Measurements from ENCODE around the gene CCDC117.
"Not testable (repeated sequence)": the region's sequence is repeated elsewhere in the genome, so short reads cannot be mapped to it uniquely, and the experiment has no call there.

CCDC117 gene

DNA sequence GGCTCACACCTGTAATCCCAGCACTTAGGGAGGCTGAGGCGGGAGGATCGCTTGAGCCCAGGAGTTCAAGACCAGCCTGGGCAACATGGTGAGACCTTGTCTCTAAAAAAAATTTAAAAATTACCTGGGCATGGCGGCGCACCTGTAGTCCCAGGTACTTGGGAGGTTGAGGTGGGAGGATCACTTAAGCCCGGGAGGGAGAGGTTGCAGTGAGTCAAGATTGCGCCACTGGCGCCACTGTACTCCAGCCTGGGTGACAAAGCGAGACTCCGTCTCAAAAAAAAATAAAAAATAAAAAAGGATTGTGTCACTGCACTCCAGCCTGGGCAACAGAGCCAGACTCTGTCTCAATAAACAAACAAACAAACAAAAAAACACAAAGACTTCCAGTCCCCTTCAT lies 52.0 kb downstream of the CCDC117 start:
- not testable (repeated sequence) for H3K4me3 Mint-ChIP-seq, H3K27me3 Mint-ChIP-seq, H3K27ac Mint-ChIP-seq, H3K9me3 Mint-ChIP-seq, DNase-seq
- H3K36me3 Mint-ChIP-seq (ENCODE audit: low read depth): peaks cover 20% of the 10 kb centered on the region
- peaks cover 48% of the 10 kb centered on the region for H3K4me1 Mint-ChIP-seq (ENCODE audit: low read depth)

DNA sequence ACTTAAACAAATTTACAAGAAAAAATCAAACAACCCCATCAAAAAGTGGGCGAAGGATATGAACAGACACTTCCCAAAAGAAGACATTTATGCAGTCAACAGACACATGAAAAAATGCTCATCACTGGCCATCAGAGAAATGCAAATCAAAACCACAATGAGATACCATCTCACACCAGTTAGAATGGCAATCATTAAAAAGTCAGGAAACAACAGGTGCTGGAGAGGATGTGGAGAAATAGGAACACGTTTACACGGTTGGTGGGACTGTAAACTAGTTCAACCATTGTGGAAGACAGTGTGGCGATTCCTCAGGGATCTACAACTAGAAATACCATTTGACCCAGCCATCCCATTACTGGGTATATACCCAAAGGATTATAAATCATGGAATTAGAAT lies 53.9 kb downstream of the CCDC117 start:
- H3K36me3 Mint-ChIP-seq (ENCODE audit: low read depth): peaks cover 21% of the 10 kb centered on the region
- not testable (repeated sequence) for H3K27me3 Mint-ChIP-seq, DNase-seq, H3K9me3 Mint-ChIP-seq, H3K4me3 Mint-ChIP-seq, H3K27ac Mint-ChIP-seq
- H3K4me1 Mint-ChIP-seq (ENCODE audit: low read depth): peaks cover 39% of the 10 kb centered on the region

DNA sequence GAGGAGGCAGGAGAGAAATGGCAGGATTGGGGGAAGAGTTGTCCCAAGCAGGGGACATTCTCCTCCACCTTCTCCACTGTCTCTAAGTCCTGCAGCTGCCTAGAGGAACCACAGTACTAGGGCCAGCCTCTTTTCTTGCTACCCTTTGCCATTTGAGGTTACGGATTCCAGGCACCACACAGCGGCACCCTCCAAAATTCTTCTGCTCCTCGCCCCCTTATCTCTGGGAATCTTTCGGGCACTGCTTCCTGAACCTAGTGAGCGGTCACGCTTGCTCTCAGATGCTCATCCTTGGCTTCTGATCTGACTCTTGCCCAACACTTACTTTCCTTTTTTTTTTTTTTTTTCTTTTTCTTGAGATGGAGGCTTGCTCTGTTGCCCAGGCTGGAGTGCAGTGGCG lies 54.4 kb downstream of the CCDC117 start:
- Mint-ChIP-seq H3K36me3 (ENCODE audit: low read depth) (peaks cover 20% of the 10 kb centered on the region), H3K27me3 (no peaks in the 10 kb centered on the region), H3K27ac (no peak overlapping the region), H3K9me3 (no peaks in the 10 kb centered on the region), H3K4me1 (ENCODE audit: low read depth) (peaks cover 34% of the 10 kb centered on the region), H3K4me3 (no peak overlapping the region)
- no peak for DNase-seq

DNA sequence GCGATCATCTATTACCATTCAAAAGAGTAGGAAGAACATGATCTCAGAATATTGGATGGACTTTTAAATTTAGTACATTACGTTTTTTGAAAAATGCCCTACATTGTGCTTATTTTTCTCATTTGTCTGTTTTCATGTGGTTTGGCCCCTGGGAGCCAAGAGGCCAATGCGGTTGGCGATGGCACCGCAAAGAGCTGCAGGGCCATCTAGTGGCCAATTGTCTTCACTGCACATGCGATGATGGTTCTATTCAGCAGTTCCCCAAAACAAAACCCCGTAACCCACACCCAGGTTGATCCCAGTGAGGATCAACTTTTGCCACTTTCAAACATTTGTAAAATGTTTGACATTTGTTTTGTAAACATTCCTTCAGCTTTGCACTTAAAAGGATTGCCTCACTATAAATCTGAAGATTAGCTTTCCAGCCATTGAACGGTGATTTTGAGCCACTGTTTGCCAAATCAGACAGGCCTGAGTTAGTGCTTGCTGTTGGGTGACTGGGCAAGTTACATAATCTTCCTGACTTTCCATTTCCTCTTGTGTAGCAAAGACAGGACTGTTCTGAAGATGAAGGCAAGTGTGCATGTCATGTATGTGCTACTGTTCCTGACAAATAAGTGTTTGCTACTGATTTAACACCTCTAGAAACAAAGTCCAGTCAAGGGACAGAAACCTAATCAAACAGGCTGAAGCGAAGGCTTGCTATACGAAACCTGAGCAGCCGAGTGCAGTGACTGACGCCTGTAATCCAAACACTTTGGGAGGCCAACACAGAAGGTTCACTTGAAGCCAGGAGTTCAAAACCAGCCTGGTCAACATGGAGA lies 57.1 kb downstream of the CCDC117 start:
- DNase-seq: peak; percentile 79
- Mint-ChIP-seq H3K36me3 (ENCODE audit: low read depth) (peaks cover 19% of the 10 kb centered on the region), H3K4me3 (no peak overlapping the region), H3K4me1 (ENCODE audit: low read depth) (peaks cover 23% of the 10 kb centered on the region), H3K27me3 (no peaks in the 10 kb centered on the region), H3K27ac (no peak overlapping the region), H3K9me3 (no peaks in the 10 kb centered on the region)

DNA sequence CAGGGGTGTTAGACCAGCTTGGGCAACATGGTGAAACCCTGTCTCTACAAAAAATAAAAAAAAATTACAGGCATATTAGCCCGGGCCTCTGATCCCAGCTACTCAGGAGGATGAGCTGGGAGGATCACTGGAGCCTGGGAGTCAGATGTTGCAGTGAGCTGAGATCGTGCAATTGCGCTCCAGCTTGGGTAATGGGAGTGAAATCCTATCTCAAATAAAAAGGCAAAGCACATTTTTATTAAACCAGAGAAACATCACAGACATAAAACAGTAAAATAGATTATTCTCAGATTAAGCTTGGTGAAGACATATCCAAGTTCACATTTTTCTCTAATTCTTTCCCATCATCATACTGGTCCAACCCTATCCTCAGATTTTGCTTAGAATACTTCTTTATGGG lies 57.9 kb downstream of the CCDC117 start:
- H3K4me3 Mint-ChIP-seq: no peak overlapping the region
- peaks cover 19% of the 10 kb centered on the region for H3K4me1 Mint-ChIP-seq (ENCODE audit: low read depth)
- H3K36me3 Mint-ChIP-seq (ENCODE audit: low read depth): peaks cover 18% of the 10 kb centered on the region
- H3K27ac Mint-ChIP-seq: no peak overlapping the region
- no peaks in the 10 kb centered on the region for H3K27me3 Mint-ChIP-seq
- DNase-seq: no peak
- H3K9me3 Mint-ChIP-seq: no peaks in the 10 kb centered on the region

DNA sequence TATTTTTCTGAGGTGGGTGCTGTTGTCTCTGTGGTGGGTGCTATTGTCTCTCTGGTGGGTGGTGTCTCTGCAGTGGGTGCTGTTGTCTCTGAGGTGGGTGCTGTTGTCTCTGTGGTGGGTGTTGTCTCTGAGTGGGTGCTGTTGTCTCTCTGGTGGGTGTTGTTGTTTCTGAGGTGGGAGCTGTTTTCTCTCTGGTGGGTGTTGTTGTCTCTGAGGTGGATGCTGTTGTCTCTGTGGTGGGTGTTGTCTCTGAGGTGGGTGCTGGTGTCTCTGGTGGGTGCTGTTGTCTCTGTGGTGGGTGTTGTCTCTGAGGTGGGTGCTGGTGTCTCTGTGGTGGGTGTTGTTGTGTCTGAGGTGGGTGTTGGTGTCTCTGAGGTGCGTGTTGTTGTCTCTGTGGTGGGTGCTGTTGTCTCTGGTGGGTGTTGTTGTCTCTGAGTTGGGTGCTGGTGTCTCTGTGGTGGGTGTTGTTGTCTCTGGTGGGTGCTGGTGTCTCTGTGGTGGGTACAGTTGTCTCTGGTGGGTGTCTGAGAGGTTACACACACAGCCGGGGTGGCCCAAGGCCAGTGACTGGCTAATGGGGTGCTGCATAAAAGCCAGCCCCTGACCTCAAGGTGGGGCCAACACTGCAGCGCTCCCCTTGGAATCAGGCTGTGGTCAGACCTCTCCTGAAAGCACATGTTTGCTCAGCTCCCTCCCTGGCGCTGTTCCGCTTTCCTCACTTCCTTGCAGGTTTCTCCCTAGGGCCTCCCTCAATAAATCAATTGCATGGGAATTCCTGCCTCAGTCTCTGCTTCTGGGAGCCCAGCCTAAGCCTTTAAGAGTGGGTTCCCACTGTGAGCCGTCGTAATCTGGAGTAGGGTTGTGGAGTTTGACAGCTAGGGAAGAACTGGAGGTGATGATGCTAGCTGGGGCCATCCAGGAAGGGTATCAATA lies 58.9 kb downstream of the CCDC117 start:
- Mint-ChIP-seq H3K9me3 (no peaks in the 10 kb centered on the region), H3K27ac (no peak overlapping the region), H3K4me3 (no peak overlapping the region)

DNA sequence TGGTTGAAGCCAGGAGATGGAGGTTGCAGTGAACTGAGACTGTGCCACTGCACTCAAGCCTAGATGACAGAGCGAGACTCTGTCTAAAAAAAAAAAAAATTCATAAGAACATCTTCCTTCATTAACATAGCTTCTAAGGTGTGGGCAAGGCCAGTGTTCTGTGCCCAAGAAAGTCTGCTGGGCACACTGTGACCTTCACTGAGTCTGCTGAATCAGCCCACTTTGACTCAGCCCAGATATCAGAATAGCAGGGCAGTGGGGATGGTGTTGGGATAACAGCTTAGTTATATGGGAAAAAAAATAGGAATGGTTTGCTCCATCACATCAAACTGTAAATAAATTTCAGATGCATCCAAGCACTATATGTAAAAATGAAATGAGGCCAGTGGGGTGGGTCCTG lies 60.2 kb downstream of the CCDC117 start:
- H3K27me3 Mint-ChIP-seq: no peaks in the 10 kb centered on the region
- H3K27ac Mint-ChIP-seq: no peak overlapping the region
- peaks cover 13% of the 10 kb centered on the region for H3K36me3 Mint-ChIP-seq (ENCODE audit: low read depth)
- no peaks in the 10 kb centered on the region for H3K9me3 Mint-ChIP-seq
- peaks cover 17% of the 10 kb centered on the region for H3K4me1 Mint-ChIP-seq (ENCODE audit: low read depth)
- H3K4me3 Mint-ChIP-seq: no peak overlapping the region
- DNase-seq: no peak

More for the DNA sequence above, 58.9 kb downstream of the CCDC117 start:
- Mint-ChIP-seq H3K4me1 (ENCODE audit: low read depth) (peaks cover 17% of the 10 kb centered on the region), H3K27me3 (no peaks in the 10 kb centered on the region), H3K36me3 (ENCODE audit: low read depth) (peaks cover 16% of the 10 kb centered on the region)
- no peak for DNase-seq

DNA sequence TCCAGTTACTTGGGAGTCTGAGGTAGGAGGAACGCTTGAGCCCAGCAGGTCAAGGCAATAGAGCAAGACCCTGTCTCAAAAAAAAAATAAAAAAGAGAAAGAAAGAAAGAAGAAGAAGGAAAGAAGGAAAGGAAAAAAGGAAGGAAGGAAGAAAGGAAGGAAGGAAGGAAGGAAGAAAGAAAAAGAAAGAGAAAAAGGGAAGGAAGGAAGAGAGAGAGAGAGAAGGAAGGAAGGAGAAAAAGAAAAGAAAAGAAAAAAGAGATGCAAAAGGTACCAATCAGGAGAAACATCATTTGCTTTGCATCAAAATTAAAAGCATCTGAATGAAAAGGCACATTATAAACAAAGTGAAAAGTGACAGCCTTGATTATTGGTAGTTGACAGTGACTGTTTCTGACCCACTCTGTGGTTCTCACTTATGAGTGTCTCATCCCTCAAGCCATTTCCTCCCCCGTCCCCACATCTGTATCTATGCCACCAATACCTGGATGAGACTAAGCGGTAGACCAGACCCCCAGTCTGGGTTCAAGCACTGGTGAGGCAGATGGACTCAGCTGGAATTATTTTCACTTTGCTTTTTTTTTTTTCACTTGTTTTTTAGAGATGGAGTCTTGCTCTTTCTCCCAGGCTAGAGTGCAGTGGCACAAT lies 60.9 kb downstream of the CCDC117 start:
- Mint-ChIP-seq H3K36me3 (ENCODE audit: low read depth) (peaks cover 12% of the 10 kb centered on the region), H3K27ac (no peak overlapping the region), H3K9me3 (no peaks in the 10 kb centered on the region), H3K27me3 (no peaks in the 10 kb centered on the region), H3K4me1 (ENCODE audit: low read depth) (peaks cover 14% of the 10 kb centered on the region), H3K4me3 (no peak overlapping the region)
- no peak for DNase-seq

DNA sequence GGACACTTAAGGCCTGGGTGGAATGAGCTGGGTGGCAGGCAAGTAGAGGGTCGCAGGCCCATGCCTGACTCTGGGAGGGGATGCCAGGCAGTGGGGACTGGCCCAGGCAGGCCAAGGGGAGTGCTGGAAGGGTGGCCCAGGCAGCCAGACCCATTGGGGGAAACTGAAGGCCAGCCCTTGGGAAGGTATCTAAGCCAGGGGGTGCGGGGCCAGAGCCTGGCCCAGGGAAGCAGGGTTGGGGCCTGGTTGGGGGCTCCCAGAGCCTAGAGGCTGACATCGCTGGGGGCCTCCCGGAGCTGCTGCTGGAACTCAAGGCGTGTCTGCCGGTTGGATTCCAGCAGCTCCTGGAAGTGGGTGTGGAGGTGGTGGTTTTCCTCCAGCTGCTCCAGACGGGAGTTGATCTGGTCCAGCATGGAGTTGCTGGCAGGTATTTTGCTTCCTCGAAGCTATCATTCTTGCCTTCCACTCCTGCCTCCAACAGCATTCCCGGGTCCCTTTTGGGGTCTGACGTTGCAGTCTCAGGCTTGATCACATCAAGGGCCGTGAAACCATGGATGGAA lies 63.2 kb downstream of the CCDC117 start:
- no peak for DNase-seq
- no peak overlapping the region for H3K27ac Mint-ChIP-seq
- peaks cover 9% of the 10 kb centered on the region for H3K36me3 Mint-ChIP-seq (ENCODE audit: low read depth)
- no peaks in the 10 kb centered on the region for H3K27me3 Mint-ChIP-seq
- peaks cover 6% of the 10 kb centered on the region for H3K4me1 Mint-ChIP-seq (ENCODE audit: low read depth)
- H3K9me3 Mint-ChIP-seq: no peaks in the 10 kb centered on the region
- no peak overlapping the region for H3K4me3 Mint-ChIP-seq

DNA sequence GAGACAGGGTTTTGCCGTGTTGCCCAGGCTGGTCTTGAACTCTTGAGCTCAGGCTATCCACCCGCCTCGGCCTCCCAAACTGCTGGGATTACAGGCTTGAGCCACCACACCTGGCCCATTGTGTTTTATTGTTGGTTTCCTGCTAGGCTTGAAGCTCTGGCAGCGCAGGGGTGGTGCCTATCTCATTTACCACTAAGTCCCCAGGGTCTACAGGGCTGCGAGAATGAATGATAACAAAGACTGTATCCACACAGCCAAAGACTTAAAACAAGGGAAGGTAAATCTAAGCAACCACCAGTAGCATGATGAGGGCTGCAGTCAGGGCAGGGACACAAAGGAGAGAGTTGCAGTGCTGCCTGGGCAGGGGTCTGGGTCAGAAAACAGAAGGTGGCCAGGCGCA lies 65.1 kb downstream of the CCDC117 start:
- Mint-ChIP-seq H3K9me3 (no peaks in the 10 kb centered on the region), H3K27me3 (no peaks in the 10 kb centered on the region), H3K27ac (no peak overlapping the region)

More for the DNA sequence above, 65.1 kb downstream of the CCDC117 start:
- Mint-ChIP-seq H3K36me3 (ENCODE audit: low read depth) (peaks cover 7% of the 10 kb centered on the region), H3K4me3 (no peak overlapping the region), H3K4me1 (ENCODE audit: low read depth) (peaks cover 6% of the 10 kb centered on the region)
- no peak for DNase-seq
